GM21576 (cell line): Measurements from ENCODE around the gene ADAMTSL3.
A peak's percentile ranks its signal among the peaks of the same experiment; 100 is the strongest.

Source experiments
- ATAC-seq: cut with Tn5 transposase; IDR thresholded peaks from one replicate; pipeline ENCODE4 v1.9.1; 2021; ENCODE audit warnings: mild to moderate bottlenecking, moderate library complexity; ENCODE audit not compliant: unreplicated experiment

Gene ADAMTSL3

GRCh38 chr15:83913034-83913632 is 259.2 kb downstream of the ADAMTSL3 start:
- no peak for ATAC-seq

GRCh38 chr15:83914906-83915305 is 261.0 kb downstream of the ADAMTSL3 start:
- no peak for ATAC-seq

DNA sequence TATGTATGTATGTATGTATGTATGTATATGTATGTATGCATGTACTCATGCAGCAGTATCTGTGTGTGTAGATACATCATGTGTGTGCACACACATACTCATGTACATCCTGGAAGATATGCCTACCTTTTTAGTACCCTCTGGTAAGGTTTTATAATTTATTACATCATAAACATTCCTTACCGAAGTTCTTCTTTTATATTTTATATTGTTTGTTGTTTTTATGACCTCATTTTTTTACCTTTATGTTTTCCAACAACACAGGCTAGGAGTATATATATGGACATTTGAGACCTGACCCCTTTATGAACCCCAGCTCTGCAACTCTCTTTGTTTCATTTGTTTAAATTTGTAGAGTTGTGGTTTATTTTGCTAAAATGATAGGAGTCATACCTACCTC is 263.5 kb downstream of the ADAMTSL3 start:
- ATAC-seq: no peak

DNA sequence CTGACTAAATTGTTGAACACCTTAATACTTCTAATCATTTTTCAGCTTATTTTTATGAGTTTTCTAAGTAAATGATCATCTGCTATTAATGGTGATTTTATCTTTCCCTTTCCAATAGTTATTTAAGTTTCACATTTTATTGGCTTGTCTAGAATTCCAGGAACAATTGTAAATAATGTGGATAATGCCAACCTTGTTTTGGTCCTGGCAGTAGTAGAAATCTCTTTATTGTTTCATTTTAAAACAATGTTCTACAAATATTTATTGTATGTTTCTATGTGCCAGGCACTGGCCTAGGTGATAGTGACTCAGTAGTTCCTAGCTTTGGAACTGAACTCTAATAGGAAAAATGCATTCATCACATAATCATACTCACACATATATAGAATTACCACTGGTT is 264.1 kb downstream of the ADAMTSL3 start:
- no peak for ATAC-seq

DNA sequence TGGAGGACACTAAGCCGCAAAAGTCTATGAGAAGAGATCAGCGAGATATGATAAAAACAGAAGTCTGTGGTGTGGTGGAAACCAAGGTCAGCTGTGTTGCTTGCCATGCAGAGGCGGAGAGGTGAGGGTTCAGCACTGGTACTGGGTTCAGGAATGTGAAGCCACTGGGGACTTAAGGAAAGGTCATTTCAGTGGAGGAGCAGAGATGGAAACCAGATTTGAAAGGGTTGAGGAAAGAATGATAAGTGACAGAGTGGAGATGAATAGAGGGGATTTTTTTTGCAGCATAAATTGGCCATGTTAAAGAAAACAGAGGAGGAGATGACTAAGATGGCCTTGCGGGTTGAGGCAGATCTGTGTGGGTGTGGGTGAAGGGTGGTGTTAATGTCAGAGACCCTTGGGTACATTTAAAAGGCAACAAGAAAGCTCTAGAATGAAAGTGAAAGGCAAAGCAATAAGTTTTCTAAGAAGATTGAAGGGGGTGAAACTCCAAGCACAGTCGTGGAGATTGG is 265.5 kb downstream of the ADAMTSL3 start:
- peak; percentile 68 for ATAC-seq

- no peak for ATAC-seq
Observed at GRCh38 chr15:83919978-83920510, 266.1 kb downstream of the ADAMTSL3 start.

- no peak for ATAC-seq
Observed at GRCh38 chr15:83922649-83923294, 268.8 kb downstream of the ADAMTSL3 start.

GRCh38 chr15:83926116-83926515 is 272.2 kb downstream of the ADAMTSL3 start:
- no peak for ATAC-seq

GRCh38 chr15:83927704-83928391 is 273.9 kb downstream of the ADAMTSL3 start:
- peak; percentile 39 for ATAC-seq

GRCh38 chr15:83928392-83928734 is 274.4 kb downstream of the ADAMTSL3 start:
- peak; percentile 75 for ATAC-seq

DNA sequence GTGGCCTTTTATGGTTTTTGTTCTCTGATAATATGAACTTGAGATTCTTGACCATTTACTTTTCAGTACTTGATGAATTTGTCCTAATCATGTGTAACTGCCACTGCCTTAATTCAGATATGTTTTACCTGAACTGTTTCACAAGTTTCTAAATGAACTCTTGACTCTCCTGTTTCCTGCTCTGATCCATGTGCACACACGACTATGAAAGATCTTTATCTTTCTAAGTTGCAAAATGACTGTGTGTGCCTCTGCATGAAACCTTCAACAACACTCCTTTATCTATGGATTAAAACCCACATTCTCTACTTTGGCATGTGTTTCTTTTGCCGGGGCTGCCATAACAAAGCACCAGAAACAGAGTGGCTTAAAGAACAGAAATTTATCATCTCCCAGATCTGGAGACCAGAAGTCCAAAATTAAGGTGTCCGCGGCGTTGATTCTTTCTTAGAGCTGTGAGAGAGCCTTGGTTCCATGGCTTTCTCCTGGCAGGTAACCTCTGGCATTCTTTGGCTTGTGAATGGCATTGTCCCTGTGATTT is 275.0 kb downstream of the ADAMTSL3 start:
- ATAC-seq: peak; percentile 50

GRCh38 chr15:83929619-83930018 is 275.7 kb downstream of the ADAMTSL3 start:
- ATAC-seq: no peak

DNA sequence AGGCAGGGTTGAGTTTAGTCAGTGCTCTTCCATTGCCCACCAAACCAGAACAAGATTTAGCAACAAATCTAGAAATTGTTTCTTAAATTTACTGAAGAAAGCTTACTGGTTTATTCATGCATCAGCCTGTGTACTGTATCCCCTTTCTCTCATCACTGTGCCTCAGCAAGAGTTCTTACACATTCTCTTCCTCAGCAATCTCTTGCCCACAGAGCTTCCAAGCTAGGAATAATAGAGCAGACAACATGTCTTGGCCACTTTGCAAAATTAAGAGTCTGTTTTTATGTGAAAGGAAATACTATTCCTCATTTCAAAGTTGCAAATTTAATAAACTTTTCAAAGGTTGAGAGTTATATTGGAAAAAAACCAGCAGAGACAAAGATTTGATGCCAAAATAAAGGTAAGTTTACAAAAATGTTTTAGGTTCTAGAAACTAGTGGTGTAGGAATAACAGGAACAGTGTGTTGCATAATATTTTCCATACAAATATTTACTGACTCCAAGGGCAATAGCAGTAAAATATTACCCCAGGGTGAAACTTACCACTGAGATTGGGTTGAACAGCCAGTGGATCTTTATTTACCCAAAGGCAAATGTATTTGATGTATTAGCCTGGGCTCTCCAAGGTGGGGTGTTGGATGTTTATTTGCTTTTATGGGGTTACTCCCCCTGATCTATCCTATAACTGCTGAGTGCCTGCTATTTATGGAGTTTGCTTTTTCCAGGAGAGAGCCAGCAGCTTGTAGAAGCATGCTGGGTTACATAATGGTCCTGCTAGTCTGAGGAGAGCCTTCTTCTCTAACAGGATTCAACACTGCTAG is 276.7 kb downstream of the ADAMTSL3 start:
- no peak for ATAC-seq

DNA sequence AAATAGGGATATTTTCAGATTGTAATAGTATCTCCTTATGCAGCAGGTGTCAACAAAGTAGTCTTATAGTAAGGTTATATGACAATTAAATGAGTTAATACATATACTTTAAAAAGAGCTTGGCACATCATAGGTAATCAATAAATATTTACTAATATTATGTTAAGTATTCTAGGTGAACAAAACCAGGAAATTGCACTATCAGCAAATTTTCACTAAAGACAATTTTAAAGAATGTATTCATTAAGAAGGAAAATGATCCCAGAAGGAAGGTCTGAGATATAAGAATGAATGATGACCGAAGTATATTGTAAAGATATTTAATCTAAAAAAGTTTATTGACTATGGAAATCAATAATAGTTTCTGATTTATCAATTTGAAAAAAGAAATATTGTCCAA is 281.9 kb downstream of the ADAMTSL3 start:
- ATAC-seq: no peak

- no peak for ATAC-seq
Observed at GRCh38 chr15:83940136-83940535, 286.2 kb downstream of the ADAMTSL3 start.

DNA sequence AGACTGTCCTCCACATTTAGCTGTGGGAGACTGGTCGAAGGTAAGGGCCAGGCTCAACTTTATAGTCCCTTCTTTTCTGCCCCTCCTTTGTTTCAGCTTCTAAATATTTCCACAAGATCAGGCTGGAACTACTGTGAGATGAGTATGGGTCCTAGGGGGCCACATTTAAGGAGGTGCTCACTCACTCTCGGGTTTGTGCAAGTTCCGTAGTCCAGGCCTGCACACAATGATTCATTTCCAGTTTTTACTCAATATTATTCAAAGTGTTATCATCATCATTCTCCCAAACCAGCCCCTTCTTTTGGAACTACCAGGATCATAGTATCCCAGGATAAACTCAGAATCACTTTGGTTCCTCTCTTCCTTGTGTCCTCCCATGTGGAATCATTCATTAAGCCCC is 289.1 kb downstream of the ADAMTSL3 start:
- no peak for ATAC-seq

- ATAC-seq: no peak
Observed at GRCh38 chr15:83943849-83944404, 290.0 kb downstream of the ADAMTSL3 start.

DNA sequence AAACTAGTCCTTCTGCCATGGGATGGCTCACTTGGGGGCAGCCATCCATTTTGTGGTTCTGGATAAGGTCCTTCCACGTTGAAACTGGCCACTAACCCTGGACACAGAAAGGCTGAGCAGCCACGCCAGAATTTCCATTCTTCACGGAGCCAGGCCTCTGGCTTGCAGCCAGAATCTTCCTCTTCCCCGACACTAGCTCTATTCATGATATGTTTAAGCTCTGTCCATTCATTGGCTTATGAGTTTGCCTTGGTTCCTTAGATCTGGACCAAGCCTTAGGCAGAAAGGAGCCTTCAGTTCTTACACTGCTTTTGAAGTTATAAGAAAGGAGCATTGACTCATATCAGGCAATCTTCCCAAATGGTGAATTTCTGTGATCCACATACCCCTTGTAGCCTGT is 293.2 kb downstream of the ADAMTSL3 start:
- no peak for ATAC-seq

- no peak for ATAC-seq
Observed at GRCh38 chr15:83954506-83954905, 300.6 kb downstream of the ADAMTSL3 start.

GRCh38 chr15:83955806-83956265 is 301.9 kb downstream of the ADAMTSL3 start:
- peak; percentile 98 for ATAC-seq
